Esophagus muscularis mucosa (tissue), 4 donors: ENCODE data around the gene ZBP1.

Source experiments
- EP300 ChIP-seq: sonication (generic); formaldehyde crosslinking; IDR thresholded peaks from one replicate; pipeline ENCODE4 v1.6.1; 2017; ENCODE audit warnings: antibody characterized with exemption
- POLR2A ChIP-seq: fragments of 450-650 bp; IDR thresholded peaks from one replicate; pipeline ENCODE4 v1.6.1; 2017; ENCODE audit warnings: antibody characterized with exemption, moderate library complexity, mild to moderate bottlenecking, low read depth
- POLR2AphosphoS5 ChIP-seq, 2 donors: sonication (generic); formaldehyde crosslinking; IDR thresholded peaks; one replicate each; pipeline ENCODE4 v1.6.1; 2017; ENCODE audit warnings: antibody characterized with exemption in 2 of 2
- TF ChIP-seq, protein P1 (sequence below), 3 experiments: fragments of 200-600 bp in 2 of 3; fragments of 450-650 bp in 1 of 3; sonication (generic) in 2 of 3; IDR thresholded peaks; one replicate each; pipeline ENCODE4 v1.5.1; 2017 to 2019; ENCODE audit warnings: antibody characterized with exemption in 3 of 3, mild to moderate bottlenecking in 2 of 3, moderate library complexity in 1 of 3

DNA sequence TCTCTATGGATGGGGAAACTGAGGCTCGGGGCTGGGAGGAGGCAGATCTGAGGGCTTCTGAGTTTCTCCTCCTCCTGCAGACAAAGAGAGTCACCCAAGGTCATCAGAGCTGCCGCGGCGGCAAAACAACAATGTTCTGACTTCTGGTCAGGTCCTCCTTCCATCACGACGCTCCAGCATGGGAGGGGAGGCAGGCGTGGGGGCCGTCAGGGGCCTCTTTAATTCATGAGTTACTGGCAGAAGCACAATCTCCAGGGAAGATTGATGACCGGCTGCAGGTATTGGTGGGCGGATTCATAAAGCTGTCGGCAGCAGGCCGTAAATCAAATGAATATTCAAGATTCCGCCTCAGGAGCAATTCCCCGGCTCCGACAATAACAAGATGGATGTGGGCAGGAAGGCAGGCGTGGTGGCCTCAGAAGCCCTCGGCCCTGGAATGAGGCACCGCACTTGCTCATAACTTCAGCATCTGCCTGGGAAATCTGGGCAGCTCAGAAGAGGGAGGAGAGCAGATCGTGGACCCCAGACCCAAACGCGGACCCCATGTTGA lies 40.3 kb downstream of the ZBP1 start:
- TF ChIP-seq, protein P1, sequence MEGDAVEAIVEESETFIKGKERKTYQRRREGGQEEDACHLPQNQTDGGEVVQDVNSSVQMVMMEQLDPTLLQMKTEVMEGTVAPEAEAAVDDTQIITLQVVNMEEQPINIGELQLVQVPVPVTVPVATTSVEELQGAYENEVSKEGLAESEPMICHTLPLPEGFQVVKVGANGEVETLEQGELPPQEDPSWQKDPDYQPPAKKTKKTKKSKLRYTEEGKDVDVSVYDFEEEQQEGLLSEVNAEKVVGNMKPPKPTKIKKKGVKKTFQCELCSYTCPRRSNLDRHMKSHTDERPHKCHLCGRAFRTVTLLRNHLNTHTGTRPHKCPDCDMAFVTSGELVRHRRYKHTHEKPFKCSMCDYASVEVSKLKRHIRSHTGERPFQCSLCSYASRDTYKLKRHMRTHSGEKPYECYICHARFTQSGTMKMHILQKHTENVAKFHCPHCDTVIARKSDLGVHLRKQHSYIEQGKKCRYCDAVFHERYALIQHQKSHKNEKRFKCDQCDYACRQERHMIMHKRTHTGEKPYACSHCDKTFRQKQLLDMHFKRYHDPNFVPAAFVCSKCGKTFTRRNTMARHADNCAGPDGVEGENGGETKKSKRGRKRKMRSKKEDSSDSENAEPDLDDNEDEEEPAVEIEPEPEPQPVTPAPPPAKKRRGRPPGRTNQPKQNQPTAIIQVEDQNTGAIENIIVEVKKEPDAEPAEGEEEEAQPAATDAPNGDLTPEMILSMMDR (IDR thresholded peaks at IDR 0.05), result no peak
- no peak for TF ChIP-seq POLR2A
- no peak for TF ChIP-seq POLR2AphosphoS5 (IDR thresholded peaks at IDR 0.05)
- no peak for TF ChIP-seq EP300
